Type B pancreatic cell (in vitro differentiated cells): ENCODE results near the gene CDH24. TPM values are rescaled to one million over a fixed set of nuclear protein-coding genes. Genes with fewer than 3 reads are reported as not detected.

ENCODE experiments used
- DNase-seq: peaks from one replicate; pipeline ENCODE4 v3.0.0; 2021; ENCODE audit warnings: mixed read lengths; ENCODE audit not compliant: unreplicated experiment; ENCODE audit errors: extremely low spot score
- H3K27ac Mint-ChIP-seq: 2 replicates; pipeline ENCODE4 v1.8.0; 2021; ENCODE audit warnings: mild to moderate bottlenecking, mixed read lengths
- H3K27me3 Mint-ChIP-seq: 2 replicates; pipeline ENCODE4 v1.8.0; 2021; ENCODE audit warnings: mixed read lengths
- H3K36me3 Mint-ChIP-seq: 2 replicates; pipeline ENCODE4 v1.8.0; 2021; ENCODE audit warnings: mixed read lengths
- H3K4me1 Mint-ChIP-seq: one replicate; pipeline ENCODE4 v1.8.0; 2021; ENCODE audit warnings: mixed read lengths; ENCODE audit not compliant: unreplicated experiment
- H3K4me3 Mint-ChIP-seq: 2 replicates; pipeline ENCODE4 v1.8.0; 2021; ENCODE audit warnings: mild to moderate bottlenecking, mixed read lengths
- H3K9me3 Mint-ChIP-seq: 2 replicates; pipeline ENCODE4 v1.8.0; 2021; ENCODE audit warnings: mixed read lengths
- CTCF ChIP-seq: fragments of 200-600 bp; sonication (generic); conservative IDR thresholded peaks from 2 replicates; pipeline ENCODE4 v1.5.0; 2021; ENCODE audit warnings: antibody characterized with exemption, mild to moderate bottlenecking
- total RNA-seq: library from RNA; stranded (reverse); gene quantifications from 2 replicates; pipeline ENCODE4 v1.2.1, GENCODE V29; 2021; ENCODE audit warnings: low replicate concordance

The CDH24 gene
- total RNA-seq, 1 donor from 2014 or later, result 20.4 TPM

- H3K4me1 Mint-ChIP-seq, result peaks cover 44% of the 10 kb centered on the region
- H3K9me3 Mint-ChIP-seq, result no peaks in the 10 kb centered on the region
- no peak overlapping the region for H3K4me3 Mint-ChIP-seq
- DNase-seq, result no peak
- peaks cover 45% of the 10 kb centered on the region for H3K36me3 Mint-ChIP-seq
- H3K27ac Mint-ChIP-seq, result no peak overlapping the region
- no peak for TF ChIP-seq CTCF
- no peaks in the 10 kb centered on the region for H3K27me3 Mint-ChIP-seq
Measured at GRCh38 chr14:23066855-23067744, 9.8 kb upstream of the CDH24 start.

- Mint-ChIP-seq H3K4me1 (peaks cover 38% of the 10 kb centered on the region), H3K9me3 (no peaks in the 10 kb centered on the region), H3K27ac (no peak overlapping the region), H3K4me3 (no peak overlapping the region), H3K27me3 (no peaks in the 10 kb centered on the region), H3K36me3 (peaks cover 40% of the 10 kb centered on the region)
- no peak for DNase-seq
- TF ChIP-seq CTCF, result no peak
Measured at GRCh38 chr14:23066368-23066767, 9.0 kb upstream of the CDH24 start.

GRCh38 chr14:23063601-23064000, 6.3 kb upstream of the CDH24 start:
- Mint-ChIP-seq H3K27ac (peak overlapping the region; percentile 86), H3K4me3 (peak overlapping the region; percentile 65)

GRCh38 chr14:23062002-23062401, 4.7 kb upstream of the CDH24 start:
- peak overlapping the region; percentile 85 for H3K27ac Mint-ChIP-seq
- no peaks in the 10 kb centered on the region for H3K27me3 Mint-ChIP-seq
- peaks cover 23% of the 10 kb centered on the region for H3K4me1 Mint-ChIP-seq
- H3K36me3 Mint-ChIP-seq, result peaks cover 28% of the 10 kb centered on the region
- no peaks in the 10 kb centered on the region for H3K9me3 Mint-ChIP-seq
- no peak for TF ChIP-seq CTCF
- H3K4me3 Mint-ChIP-seq, result peak overlapping the region; percentile 34
- no peak for DNase-seq

More at GRCh38 chr14:23063601-23064000, 6.3 kb upstream of the CDH24 start:
- peak; percentile 18 for DNase-seq
- H3K9me3 Mint-ChIP-seq, result no peaks in the 10 kb centered on the region
- peaks cover 28% of the 10 kb centered on the region for H3K36me3 Mint-ChIP-seq
- H3K27me3 Mint-ChIP-seq, result no peaks in the 10 kb centered on the region
- peaks cover 22% of the 10 kb centered on the region for H3K4me1 Mint-ChIP-seq
- TF ChIP-seq CTCF, result no peak

- no peaks in the 10 kb centered on the region for H3K9me3 Mint-ChIP-seq
- H3K36me3 Mint-ChIP-seq, result peaks cover 23% of the 10 kb centered on the region
- DNase-seq, result no peak
- H3K4me1 Mint-ChIP-seq, result peaks cover 29% of the 10 kb centered on the region
- H3K27me3 Mint-ChIP-seq, result no peaks in the 10 kb centered on the region
- peak overlapping the region; percentile 36 for H3K27ac Mint-ChIP-seq
- no peak overlapping the region for H3K4me3 Mint-ChIP-seq
- no peak for TF ChIP-seq CTCF
Measured at GRCh38 chr14:23060536-23061260, 3.4 kb upstream of the CDH24 start.
